BE2C (cell line): ENCODE data around the gene RAI14.

Experiments used
- DNase-seq: peaks from one replicate; pipeline ENCODE4 v3.0.0-alpha.2; 2020
- H3K27me3 ChIP-seq: fragments of 250-450 bp; sonication (Bioruptor Pico); 2 replicates; pipeline ENCODE4 v1.5.1; 2020; ENCODE audit warnings: mild to moderate bottlenecking
- H3K36me3 ChIP-seq: fragments of 250-450 bp; sonication (Bioruptor Pico); 2 replicates; pipeline ENCODE4 v1.5.1; 2020; ENCODE audit warnings: mild to moderate bottlenecking
- H3K4me1 ChIP-seq: fragments of 250-450 bp; sonication (Bioruptor Pico); 2 replicates; pipeline ENCODE4 v1.5.1; 2020
- H3K4me3 ChIP-seq: 2 replicates; pipeline ENCODE4 v1.5.1; 2011; ENCODE audit warnings: low read depth, low read length
- H3K9me3 ChIP-seq: fragments of 250-450 bp; sonication (Bioruptor Pico); 2 replicates; pipeline ENCODE4 v1.5.1; 2020
- TF ChIP-seq, protein P1 (sequence below): IDR thresholded peaks from 2 replicates; pipeline ENCODE4 v1.5.1; 2012; ENCODE audit warnings: mild to moderate bottlenecking, low read depth, low read length

The RAI14 gene

GRCh38 chr5:34675857-34676256 is 19.7 kb downstream of the RAI14 start:
- H3K4me1 ChIP-seq, result no peaks in the 10 kb centered on the region
- no peaks in the 10 kb centered on the region for H3K9me3 ChIP-seq
- no peak for DNase-seq
- TF ChIP-seq, protein P1, sequence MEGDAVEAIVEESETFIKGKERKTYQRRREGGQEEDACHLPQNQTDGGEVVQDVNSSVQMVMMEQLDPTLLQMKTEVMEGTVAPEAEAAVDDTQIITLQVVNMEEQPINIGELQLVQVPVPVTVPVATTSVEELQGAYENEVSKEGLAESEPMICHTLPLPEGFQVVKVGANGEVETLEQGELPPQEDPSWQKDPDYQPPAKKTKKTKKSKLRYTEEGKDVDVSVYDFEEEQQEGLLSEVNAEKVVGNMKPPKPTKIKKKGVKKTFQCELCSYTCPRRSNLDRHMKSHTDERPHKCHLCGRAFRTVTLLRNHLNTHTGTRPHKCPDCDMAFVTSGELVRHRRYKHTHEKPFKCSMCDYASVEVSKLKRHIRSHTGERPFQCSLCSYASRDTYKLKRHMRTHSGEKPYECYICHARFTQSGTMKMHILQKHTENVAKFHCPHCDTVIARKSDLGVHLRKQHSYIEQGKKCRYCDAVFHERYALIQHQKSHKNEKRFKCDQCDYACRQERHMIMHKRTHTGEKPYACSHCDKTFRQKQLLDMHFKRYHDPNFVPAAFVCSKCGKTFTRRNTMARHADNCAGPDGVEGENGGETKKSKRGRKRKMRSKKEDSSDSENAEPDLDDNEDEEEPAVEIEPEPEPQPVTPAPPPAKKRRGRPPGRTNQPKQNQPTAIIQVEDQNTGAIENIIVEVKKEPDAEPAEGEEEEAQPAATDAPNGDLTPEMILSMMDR, result no peak
- no peaks in the 10 kb centered on the region for H3K27me3 ChIP-seq
- no peak overlapping the region for H3K4me3 ChIP-seq
- H3K36me3 ChIP-seq, result no peaks in the 10 kb centered on the region

- TF ChIP-seq, protein P1, result no peak
Observed at GRCh38 chr5:34676416-34676815, 20.3 kb downstream of the RAI14 start.

DNA sequence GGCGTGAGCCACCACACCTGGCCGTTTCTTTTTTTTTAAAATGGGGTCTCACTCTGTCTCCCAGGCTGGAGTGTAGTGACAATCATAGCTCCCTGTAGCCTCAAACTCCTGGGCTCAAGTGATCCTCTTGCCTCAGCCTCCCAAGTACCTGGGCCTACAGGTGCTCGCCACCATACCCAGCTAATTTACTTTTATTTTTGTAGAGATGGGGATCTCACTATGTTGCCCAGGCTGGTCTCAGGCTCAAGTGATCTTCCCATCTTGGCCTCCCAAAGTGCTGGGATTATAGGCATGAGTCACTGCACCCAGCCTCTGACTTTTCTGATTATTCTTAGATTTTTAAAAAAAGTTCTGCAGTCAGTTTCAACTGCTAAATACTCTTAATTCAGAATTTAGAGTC is 21.3 kb downstream of the RAI14 start:
- no peaks in the 10 kb centered on the region for H3K4me1 ChIP-seq
- DNase-seq, result no peak
- no peaks in the 10 kb centered on the region for H3K9me3 ChIP-seq
- TF ChIP-seq, protein P1, result no peak
- no peak overlapping the region for H3K4me3 ChIP-seq
- no peaks in the 10 kb centered on the region for H3K27me3 ChIP-seq
- no peaks in the 10 kb centered on the region for H3K36me3 ChIP-seq

More at GRCh38 chr5:34676416-34676815, 20.3 kb downstream of the RAI14 start:
- no peaks in the 10 kb centered on the region for H3K9me3 ChIP-seq
- H3K4me3 ChIP-seq, result no peak overlapping the region
- H3K27me3 ChIP-seq, result no peaks in the 10 kb centered on the region
- no peaks in the 10 kb centered on the region for H3K4me1 ChIP-seq
- DNase-seq, result no peak
- no peaks in the 10 kb centered on the region for H3K36me3 ChIP-seq

- H3K36me3 ChIP-seq, result no peaks in the 10 kb centered on the region
- H3K4me1 ChIP-seq, result no peaks in the 10 kb centered on the region
- H3K9me3 ChIP-seq, result no peaks in the 10 kb centered on the region
- no peak for DNase-seq
- H3K4me3 ChIP-seq, result no peak overlapping the region
- no peaks in the 10 kb centered on the region for H3K27me3 ChIP-seq
- TF ChIP-seq, protein P1, result no peak
Observed at GRCh38 chr5:34680896-34681295, 24.8 kb downstream of the RAI14 start.

DNA sequence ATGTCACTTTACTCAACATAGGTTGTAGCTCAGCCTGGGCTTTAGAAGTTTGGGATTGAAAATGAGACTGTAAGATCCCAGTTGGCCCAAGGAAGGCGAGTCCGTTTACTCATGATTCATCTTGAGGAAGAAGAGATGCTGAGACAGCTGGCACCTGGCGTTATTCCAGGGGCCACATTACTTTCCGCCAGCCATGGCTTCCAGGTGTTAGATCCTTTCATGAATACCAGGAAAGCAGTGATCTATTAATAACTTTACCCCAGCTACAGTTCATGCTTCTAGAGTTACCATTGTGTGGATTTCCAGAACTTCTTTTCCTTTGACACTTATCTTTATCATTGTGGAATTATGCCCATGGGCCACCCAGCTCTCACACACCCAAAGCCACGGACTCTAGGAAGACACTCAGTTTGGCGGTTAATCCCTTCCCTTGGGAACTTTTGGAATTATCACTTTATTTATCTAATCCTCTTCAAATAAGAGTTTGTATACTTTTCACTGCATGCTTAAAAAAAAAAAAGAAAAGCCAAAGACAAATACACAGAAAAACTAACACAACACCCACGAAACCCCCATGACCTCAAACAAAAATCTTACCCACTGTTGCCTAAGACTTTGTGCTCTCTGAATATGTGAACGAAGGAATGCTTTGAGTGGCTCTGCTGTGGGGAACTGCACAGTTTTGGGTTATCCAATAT is 26.9 kb downstream of the RAI14 start:
- no peaks in the 10 kb centered on the region for H3K36me3 ChIP-seq
- no peak overlapping the region for H3K4me3 ChIP-seq
- no peaks in the 10 kb centered on the region; the same call in 1 of the 2 replicates for H3K27me3 ChIP-seq
- TF ChIP-seq, protein P1, result no peak
- H3K9me3 ChIP-seq, result no peaks in the 10 kb centered on the region
- H3K4me1 ChIP-seq, result no peaks in the 10 kb centered on the region
- DNase-seq, result no peak

DNA sequence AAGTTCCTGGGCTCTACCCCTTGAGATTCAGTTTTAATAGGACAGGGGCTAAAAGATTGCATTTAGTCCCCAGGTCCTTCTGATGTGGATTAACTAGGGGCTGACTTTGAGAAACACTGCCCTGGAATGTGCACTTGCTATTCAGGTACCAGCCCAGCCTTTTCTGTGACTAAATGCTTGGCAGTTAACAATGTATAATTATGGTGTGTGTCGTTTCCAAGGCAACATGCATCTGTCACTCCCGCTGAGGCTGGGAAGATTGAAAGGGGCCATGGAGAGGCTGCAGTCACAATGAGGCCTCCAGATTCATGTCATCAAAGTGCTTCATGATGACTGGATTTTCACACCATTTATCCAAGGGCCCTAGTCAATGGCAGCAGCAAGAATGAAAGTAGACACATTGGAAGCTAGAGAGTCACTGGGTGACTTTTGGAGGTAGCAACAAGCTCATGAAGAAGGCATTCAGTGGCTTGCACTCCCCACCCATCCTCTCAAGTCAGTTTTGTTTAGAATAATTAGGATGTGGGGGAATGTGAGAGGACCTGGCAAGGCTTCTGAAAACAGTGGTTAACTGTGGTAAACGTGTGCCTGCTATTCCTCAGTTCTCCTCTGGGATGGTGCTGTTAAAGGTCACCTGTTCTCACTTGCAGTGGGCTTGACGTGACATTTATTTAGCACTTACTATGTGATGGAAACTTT is 28.3 kb downstream of the RAI14 start:
- H3K4me1 ChIP-seq, result no peaks in the 10 kb centered on the region
- H3K36me3 ChIP-seq, result no peaks in the 10 kb centered on the region
- no peak overlapping the region for H3K4me3 ChIP-seq
- no peaks in the 10 kb centered on the region for H3K9me3 ChIP-seq
- DNase-seq, result no peak
- H3K27me3 ChIP-seq, result no peaks in the 10 kb centered on the region; the same call in 1 of the 2 replicates
- TF ChIP-seq, protein P1, result no peak
